PC-3 (cell line): ENCODE measurements around the gene WHRN. TPM values are rescaled to one million over a fixed set of nuclear protein-coding genes. Genes with fewer than 3 reads are reported as not detected.
A peak's percentile ranks its signal among the peaks of the same experiment; 100 is the strongest.

Experiments used
- ATAC-seq: fragments of 200-7000 bp; cut with Tn5 transposase; 2 replicates; pipeline ENCODE4 v1.9.1; 2020; ENCODE audit warnings: mild to moderate bottlenecking, moderate library complexity
- BruUV-seq: library from RNA; stranded (reverse); fragments of 400-500 nt; replicated peaks from 2 replicates; lab custom pipeline; 2021; lab: Mats Ljungman, UMichigan
- CTCF ChIA-PET: fragments of 300-600 bp; sonication (Branson Sonifier 250); formaldehyde crosslinking; loops from one replicate; lab custom pipeline; 2022; ENCODE audit warnings: antibody characterized with exemption; lab: Charles Lee
- POLR2A ChIA-PET: fragments of 300-600 bp; sonication (Branson Sonifier 250); formaldehyde crosslinking; loops from one replicate; lab custom pipeline; 2022; ENCODE audit warnings: antibody characterized with exemption; ENCODE audit not compliant: unreplicated experiment; lab: Charles Lee
- DNase-seq: peaks from one replicate; pipeline ENCODE4 v3.0.0-alpha.2; 2015
- H2AFZ ChIP-seq: fragments of 300-600 bp; sonication (generic); 2 replicates; pipeline ENCODE4 v1.6.0; 2016; ENCODE audit warnings: antibody characterized with exemption, low read length
- H3F3A ChIP-seq: fragments of 300-600 bp; sonication (generic); one replicate; pipeline ENCODE4 v1.6.0; 2017; ENCODE audit warnings: antibody characterized with exemption, low read length, control low read depth, mild to moderate bottlenecking; ENCODE audit not compliant: unreplicated experiment
- H3K27ac ChIP-seq: fragments of 300-600 bp; sonication (generic); 2 replicates; pipeline ENCODE4 v1.5.1; 2016; ENCODE audit warnings: mild to moderate bottlenecking, low read length
- H3K27me3 ChIP-seq: fragments of 300-600 bp; sonication (generic); 2 replicates; pipeline ENCODE4 v1.6.1; 2016; ENCODE audit warnings: low read length, mixed read lengths
- H3K36me3 ChIP-seq: fragments of 300-600 bp; sonication (generic); 2 replicates; pipeline ENCODE4 v1.6.1; 2016; ENCODE audit warnings: low read depth, mixed run types, low read length, mixed read lengths
- H3K4me1 ChIP-seq: fragments of 300-600 bp; sonication (generic); 2 replicates; pipeline ENCODE4 v1.5.1; 2016; ENCODE audit warnings: low read length; ENCODE audit not compliant: insufficient read depth
- H3K4me2 ChIP-seq: fragments of 300-600 bp; sonication (generic); 2 replicates; pipeline ENCODE4 v1.6.0; 2016; ENCODE audit warnings: low read length
- H3K4me3 ChIP-seq: fragments of 300-600 bp; sonication (generic); 2 replicates; pipeline ENCODE4 v1.5.1; 2016; ENCODE audit warnings: mild to moderate bottlenecking, low read length, mixed read lengths
- H3K79me2 ChIP-seq: fragments of 300-600 bp; sonication (generic); 2 replicates; pipeline ENCODE4 v1.6.1; 2017; ENCODE audit warnings: low read length, mixed read lengths
- H3K9ac ChIP-seq: fragments of 300-600 bp; sonication (generic); 2 replicates; pipeline ENCODE4 v1.6.0; 2016; ENCODE audit warnings: mild to moderate bottlenecking, low read length
- H3K9me2 ChIP-seq: fragments of 300-600 bp; sonication (generic); replicated peaks from 2 replicates; pipeline ENCODE4 v1.6.1; 2016; ENCODE audit warnings: mixed run types, low read length, mixed read lengths
- H3K9me3 ChIP-seq: fragments of 300-600 bp; sonication (generic); 2 replicates; pipeline ENCODE4 v1.6.1; 2016; ENCODE audit warnings: low read length, mixed read lengths
- H4K20me1 ChIP-seq: fragments of 300-600 bp; sonication (generic); 2 replicates; pipeline ENCODE4 v1.6.1; 2016; ENCODE audit warnings: low read length, mixed read lengths
- EZH2 ChIP-seq: fragments of 300-600 bp; sonication (generic); IDR thresholded peaks from one replicate; pipeline ENCODE4 v1.6.1; 2017; ENCODE audit warnings: antibody characterized with exemption, mild to moderate bottlenecking, low read length; ENCODE audit not compliant: unreplicated experiment
- EZH2phosphoT487 ChIP-seq: fragments of 300-600 bp; sonication (generic); IDR thresholded peaks from 2 replicates; pipeline ENCODE4 v1.6.1; 2018; ENCODE audit warnings: mild to moderate bottlenecking, antibody characterized with exemption, low read length, borderline replicate concordance
- intact Hi-C: fragments of 100-400 bp; cut with micrococcal nuclease; formaldehyde crosslinking; loops from 2 replicates; pipeline ENCODE4 v1.9.0; 2023
- total RNA-seq: library from RNA; depleted of rRNA; stranded (reverse); fragments of >200 nt; gene quantifications from 2 replicates; pipeline ENCODE4 v1.2.3, GENCODE V29; 2014
- TF ChIP-seq, protein P1 (sequence below): fragments of 300-600 bp; sonication (generic); conservative IDR thresholded peaks from 2 replicates; pipeline ENCODE4 v1.5.1; 2017; ENCODE audit warnings: antibody characterized with exemption, low read depth, mild to moderate bottlenecking, low read length

WHRN gene
- total RNA-seq, 1 experiment from 2014 or later: 10.5 TPM

DNA sequence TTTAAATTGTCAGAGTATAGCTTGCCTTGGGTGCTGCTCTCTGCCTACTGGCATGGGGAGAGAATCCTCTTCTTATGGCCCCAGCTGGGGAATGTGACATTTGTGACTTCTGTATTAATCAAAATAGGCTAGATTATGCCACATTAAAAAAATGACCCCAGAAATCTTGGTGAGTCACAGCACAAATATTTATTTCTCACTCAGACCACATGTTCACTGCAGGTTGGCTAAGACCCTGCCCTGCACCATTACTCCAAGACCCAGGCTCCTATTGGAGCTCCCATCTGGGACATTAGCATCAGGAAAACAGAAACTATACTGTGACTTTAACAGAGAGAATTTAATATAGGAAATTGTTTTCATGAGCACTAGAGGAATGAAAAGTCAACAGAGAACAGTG is 16.6 kb upstream of the WHRN start:
- peaks cover 16% of the 10 kb centered on the region for H3K4me1 ChIP-seq
- no peaks in the 10 kb centered on the region for H3F3A ChIP-seq
- H3K27ac ChIP-seq: no peak overlapping the region
- no peaks in the 10 kb centered on the region for H3K9me3 ChIP-seq
- H3K9me2 ChIP-seq: no peaks in the 10 kb centered on the region
- DNase-seq (peak; percentile 29), ATAC-seq (no peak)
- no peak overlapping the region for H3K4me2 ChIP-seq
- TF ChIP-seq EZH2 (no peak), EZH2phosphoT487 (no peak)
- TF ChIP-seq, protein P1, sequence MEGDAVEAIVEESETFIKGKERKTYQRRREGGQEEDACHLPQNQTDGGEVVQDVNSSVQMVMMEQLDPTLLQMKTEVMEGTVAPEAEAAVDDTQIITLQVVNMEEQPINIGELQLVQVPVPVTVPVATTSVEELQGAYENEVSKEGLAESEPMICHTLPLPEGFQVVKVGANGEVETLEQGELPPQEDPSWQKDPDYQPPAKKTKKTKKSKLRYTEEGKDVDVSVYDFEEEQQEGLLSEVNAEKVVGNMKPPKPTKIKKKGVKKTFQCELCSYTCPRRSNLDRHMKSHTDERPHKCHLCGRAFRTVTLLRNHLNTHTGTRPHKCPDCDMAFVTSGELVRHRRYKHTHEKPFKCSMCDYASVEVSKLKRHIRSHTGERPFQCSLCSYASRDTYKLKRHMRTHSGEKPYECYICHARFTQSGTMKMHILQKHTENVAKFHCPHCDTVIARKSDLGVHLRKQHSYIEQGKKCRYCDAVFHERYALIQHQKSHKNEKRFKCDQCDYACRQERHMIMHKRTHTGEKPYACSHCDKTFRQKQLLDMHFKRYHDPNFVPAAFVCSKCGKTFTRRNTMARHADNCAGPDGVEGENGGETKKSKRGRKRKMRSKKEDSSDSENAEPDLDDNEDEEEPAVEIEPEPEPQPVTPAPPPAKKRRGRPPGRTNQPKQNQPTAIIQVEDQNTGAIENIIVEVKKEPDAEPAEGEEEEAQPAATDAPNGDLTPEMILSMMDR: no peak
- H2AFZ ChIP-seq: no peak overlapping the region
- H4K20me1 ChIP-seq: no peaks in the 10 kb centered on the region
- no TSS peak for BruUV-seq
- H3K4me3 ChIP-seq: no peak overlapping the region
- CTCF ChIA-PET: no interaction called here
- H3K27me3 ChIP-seq: no peaks in the 10 kb centered on the region
- H3K36me3 ChIP-seq: no peaks in the 10 kb centered on the region
- intact Hi-C loops: no loop called here
- no peak overlapping the region for H3K9ac ChIP-seq
- no peaks in the 10 kb centered on the region for H3K79me2 ChIP-seq
- POLR2A ChIA-PET: no interaction called here

DNA sequence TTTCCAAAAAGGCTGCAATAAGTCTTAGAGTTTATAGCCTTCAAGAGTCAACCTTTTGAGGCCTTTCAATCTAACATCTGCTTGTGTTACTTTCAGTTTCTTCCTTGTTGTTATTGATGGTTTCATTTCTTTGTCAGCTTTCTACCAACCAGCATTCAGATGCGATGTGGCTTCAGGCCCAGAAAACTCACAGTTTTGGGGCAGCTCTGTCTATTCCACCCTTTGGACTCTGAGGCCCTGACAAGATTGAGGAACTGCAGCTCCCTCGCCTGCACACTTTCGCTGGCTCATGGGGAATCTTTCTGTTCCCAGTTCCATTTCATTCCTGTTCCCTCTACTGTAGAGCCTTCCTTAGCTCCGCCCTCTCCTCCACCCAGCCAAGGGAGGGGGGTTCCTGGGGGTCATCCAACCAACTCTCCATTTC is 13.3 kb upstream of the WHRN start:
- BruUV-seq: no TSS peak
- Histone ChIP-seq H3F3A (no peaks in the 10 kb centered on the region), H3K79me2 (no peaks in the 10 kb centered on the region), H3K4me1 (peaks cover 8% of the 10 kb centered on the region), H3K27me3 (no peaks in the 10 kb centered on the region), H3K9me3 (no peaks in the 10 kb centered on the region), H2AFZ (no peak overlapping the region), H3K9ac (no peak overlapping the region), H3K9me2 (no peaks in the 10 kb centered on the region), H4K20me1 (no peaks in the 10 kb centered on the region), H3K4me2 (no peak overlapping the region), H3K36me3 (no peaks in the 10 kb centered on the region), H3K27ac (no peak overlapping the region), H3K4me3 (no peak overlapping the region)
- ATAC-seq (no peak), DNase-seq (no peak)
- intact Hi-C loops: no loop called here
- TF ChIP-seq EZH2: no peak
- TF ChIP-seq, protein P1: no peak
- TF ChIP-seq EZH2phosphoT487: no peak
- CTCF ChIA-PET: no interaction called here
- POLR2A ChIA-PET: no interaction called here

DNA sequence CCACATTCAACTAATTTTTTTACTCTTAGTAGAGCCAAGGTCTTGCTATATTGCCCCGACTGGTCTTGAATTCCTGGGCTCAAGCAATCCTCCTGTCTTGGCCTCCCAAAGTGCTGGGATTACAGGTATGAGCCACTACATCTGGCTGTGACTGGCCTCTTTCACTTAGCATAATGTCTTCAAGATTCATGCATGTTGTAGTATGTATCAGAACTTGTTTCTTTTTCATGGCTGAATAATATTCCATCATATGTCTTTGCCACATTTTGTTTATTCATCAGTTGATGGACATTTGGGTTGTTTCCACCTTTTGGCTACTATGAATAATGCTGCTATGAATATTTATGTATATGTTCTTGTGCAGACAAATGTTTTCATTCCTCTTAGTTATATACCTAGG is 12.8 kb upstream of the WHRN start:
- Histone ChIP-seq H3K9ac (no peak overlapping the region), H3K27me3 (no peaks in the 10 kb centered on the region), H3K9me2 (no peaks in the 10 kb centered on the region), H4K20me1 (no peaks in the 10 kb centered on the region), H2AFZ (no peak overlapping the region), H3K4me3 (no peak overlapping the region), H3K27ac (no peak overlapping the region), H3K9me3 (no peaks in the 10 kb centered on the region), H3K36me3 (no peaks in the 10 kb centered on the region), H3K79me2 (no peaks in the 10 kb centered on the region), H3K4me1 (peaks cover 13% of the 10 kb centered on the region), H3K4me2 (no peak overlapping the region), H3F3A (no peaks in the 10 kb centered on the region)
- no TSS peak for BruUV-seq
- TF ChIP-seq, protein P1: no peak
- no peak for TF ChIP-seq EZH2phosphoT487
- no peak for TF ChIP-seq EZH2
- POLR2A ChIA-PET: no interaction called here
- DNase-seq: no peak
- CTCF ChIA-PET: no interaction called here
- intact Hi-C loops: no loop called here
- ATAC-seq: no peak
